HG02852 (cell line): ENCODE results near the gene GNAQ.

Experiments
- ATAC-seq: cut with Tn5 transposase; IDR thresholded peaks from one replicate; pipeline ENCODE4 v1.9.1; 2021; ENCODE audit warnings: mild to moderate bottlenecking, moderate library complexity; ENCODE audit not compliant: unreplicated experiment

Gene GNAQ

GRCh38 chr9:78031893-78032729, 500 bp upstream of the GNAQ start:
- no peak for ATAC-seq

GRCh38 chr9:78030553-78031443, 813 bp downstream of the GNAQ start:
- no peak for ATAC-seq

DNA sequence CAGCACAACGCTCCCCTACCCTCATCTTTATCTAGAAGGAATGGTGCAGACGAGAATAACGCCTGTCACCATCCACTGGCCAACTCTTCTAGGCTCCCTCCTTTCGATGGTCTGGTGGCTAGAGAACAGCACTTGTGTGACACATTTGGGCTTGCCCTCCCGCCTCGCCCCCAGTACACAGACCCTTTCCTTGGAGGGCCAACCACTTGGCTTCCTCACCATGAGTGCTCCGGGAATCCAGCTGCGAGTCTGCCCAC, 1.4 kb downstream of the GNAQ start:
- ATAC-seq = no peak

- ATAC-seq = no peak
Observed at GRCh38 chr9:78029551-78030295, 1.9 kb downstream of the GNAQ start.

- ATAC-seq = no peak
Observed at GRCh38 chr9:78028926-78029325, 2.7 kb downstream of the GNAQ start.

DNA sequence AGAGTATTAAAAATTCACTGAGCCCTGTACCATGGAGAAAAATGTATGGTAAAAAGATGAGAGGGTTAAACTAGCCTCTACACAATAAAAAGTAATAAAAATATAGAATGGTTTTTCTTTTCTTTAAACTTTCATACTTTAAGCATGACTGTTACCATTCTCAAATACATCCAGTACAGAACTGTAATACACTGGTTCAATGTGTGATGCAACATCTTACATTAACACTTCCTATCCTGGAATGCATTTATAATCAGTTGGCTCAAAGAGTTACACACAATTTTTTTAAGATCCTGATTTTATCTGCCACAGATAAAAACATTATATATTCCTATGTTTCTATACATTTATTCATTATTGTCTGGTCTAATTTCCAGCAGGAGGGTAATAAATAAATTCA, 4.7 kb downstream of the GNAQ start:
- no peak for ATAC-seq

DNA sequence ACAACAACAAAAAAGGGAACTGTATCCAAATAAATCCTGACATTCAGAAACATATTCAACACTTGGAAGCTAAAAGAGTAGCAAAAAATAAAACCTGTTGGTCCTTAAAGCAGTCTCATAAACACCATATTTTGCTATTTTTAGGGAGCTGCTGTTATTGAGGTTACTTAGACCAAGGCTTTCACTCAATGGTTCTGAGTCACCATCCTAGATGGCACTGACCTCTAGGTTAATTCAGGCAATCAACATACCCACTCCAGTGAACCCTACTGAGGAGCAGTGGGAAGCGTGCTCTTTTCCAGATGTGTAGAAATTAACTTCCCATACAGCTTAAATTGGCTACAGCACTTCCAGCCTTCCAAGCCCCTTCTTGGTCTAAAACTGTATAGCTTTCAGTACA, 5.2 kb downstream of the GNAQ start:
- ATAC-seq = no peak

GRCh38 chr9:78025186-78025585, 6.4 kb downstream of the GNAQ start:
- ATAC-seq = no peak

DNA sequence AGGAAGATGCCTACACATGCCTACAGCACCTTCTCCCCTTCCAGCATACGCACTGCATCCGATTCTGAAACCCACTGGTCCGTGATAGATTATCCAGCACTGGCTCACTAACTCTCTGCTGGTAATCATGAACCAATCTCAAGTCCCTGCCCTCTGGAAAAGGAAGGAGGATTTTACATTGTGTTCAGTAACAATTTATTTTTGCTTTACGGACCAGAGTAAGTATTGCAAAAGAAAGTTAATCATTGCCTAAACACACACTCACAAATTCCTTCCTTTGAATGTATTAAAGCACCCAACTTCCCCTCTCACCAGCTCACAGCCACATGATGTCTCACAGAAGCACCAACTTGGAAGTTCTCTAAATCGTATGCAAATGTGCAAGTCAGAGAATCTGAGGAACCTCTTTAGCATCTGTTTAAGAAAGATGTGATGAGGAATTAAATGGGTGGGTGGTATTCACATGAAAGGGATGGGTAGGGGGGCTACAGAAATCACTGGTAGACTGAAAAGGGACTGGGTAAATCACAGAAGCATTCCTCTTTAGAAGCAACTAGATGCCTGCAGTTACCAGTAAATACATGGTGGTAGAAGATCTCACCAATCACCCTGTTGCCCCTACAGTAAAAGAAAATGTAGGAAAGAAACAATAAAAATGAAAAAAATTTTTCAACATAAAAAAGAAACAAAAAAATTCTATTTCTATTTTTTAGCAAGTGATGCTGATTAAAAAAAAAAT, 8.4 kb downstream of the GNAQ start:
- no peak for ATAC-seq

DNA sequence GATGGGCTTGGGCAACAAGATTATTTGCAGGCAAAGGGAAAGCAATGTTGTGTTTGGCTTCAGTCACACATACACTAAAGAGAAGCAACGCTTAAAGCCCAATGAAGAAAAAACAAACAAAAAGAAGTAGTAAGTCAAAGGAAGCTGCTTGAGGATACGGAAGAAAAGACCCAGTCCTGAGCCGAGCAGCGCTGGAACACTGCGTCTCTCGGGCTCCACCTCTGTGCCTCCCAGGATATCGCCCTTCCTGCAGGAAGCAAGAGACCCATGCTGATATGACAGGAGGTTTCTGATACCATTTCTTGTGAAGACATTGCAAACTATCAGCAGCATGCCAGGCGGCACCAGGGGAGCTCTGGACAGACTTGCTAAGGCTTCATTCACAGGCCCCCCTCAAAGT, 9.9 kb downstream of the GNAQ start:
- ATAC-seq = no peak

- ATAC-seq = no peak
Observed at GRCh38 chr9:78017190-78017693, 14.4 kb downstream of the GNAQ start.

DNA sequence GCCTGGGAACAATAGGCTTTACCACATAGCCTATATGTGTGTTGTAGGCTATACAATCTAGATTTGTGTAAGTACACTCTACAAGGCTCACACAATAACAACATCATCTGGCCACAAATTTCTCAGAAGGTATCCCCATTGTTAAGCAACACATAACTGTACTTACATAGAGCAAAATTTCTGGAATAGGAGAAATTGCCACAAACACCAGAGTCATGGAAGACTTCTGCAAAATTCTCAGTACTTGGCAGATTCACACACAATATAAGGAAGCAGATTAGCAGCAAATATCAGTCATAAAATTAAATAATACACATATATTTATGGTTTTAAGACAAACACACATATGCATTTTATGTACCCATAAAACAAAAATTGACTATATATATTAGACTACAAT, 16.4 kb downstream of the GNAQ start:
- ATAC-seq = no peak

DNA sequence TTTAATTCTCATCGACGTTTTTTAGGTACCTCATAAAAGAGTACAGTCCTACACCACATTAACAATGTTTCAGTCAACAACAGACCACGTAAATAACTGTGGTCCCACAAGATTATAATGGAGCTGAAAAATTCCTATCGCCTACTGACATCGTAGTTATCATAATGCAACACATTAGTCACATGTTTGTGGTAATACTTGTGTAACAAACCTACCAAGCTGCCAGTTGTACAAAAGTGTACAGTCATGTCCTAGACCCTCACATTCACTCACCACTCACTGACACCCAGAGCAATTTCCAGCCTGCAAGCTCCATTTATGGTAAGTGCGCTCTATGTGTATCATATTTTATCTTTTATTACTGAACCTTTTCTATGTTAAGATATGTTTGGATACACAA, 16.8 kb downstream of the GNAQ start:
- no peak for ATAC-seq

DNA sequence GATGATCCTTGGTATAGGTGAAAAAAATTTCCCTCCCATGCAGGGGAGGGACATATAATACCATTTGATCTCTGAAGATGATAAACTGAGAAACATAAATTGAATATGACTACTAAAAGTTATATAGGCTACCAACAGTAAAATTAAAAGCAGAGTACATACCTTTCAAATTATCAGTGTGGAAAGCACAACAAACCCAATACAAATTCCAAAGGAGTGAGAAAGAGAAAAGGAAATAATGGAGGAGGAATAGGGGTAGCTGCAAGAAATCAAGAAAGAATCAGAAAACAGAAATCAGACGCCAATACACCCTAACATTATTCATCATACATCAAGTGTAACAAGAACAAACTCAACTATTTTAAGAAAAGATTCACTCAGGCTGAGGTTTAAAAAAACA, 17.7 kb downstream of the GNAQ start:
- ATAC-seq = no peak

- ATAC-seq = no peak
Observed at GRCh38 chr9:78011049-78011448, 20.6 kb downstream of the GNAQ start.

- no peak for ATAC-seq
Observed at GRCh38 chr9:78010445-78010844, 21.2 kb downstream of the GNAQ start.

DNA sequence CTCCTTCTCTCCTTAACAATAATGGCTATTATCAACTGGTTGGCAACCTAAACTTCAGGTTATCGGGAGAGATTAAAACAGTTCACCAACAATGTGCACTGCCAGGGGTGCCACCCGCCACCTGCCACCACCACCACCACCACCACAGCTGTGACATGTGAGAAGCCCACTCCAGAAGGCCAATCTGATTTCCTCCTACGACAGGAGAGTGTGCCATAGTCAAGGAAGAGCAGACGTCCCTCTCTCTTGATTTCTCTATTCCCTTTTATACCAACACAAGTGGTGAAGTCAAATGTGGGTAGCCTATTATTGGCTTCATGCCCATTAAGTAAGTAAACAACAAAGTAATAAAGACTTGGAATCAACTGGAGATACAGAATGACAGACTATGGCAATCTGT, 22.4 kb downstream of the GNAQ start:
- ATAC-seq = no peak

- ATAC-seq = no peak
Observed at GRCh38 chr9:78006734-78007133, 24.9 kb downstream of the GNAQ start.

- ATAC-seq = no peak
Observed at GRCh38 chr9:78005231-78006002, 26.2 kb downstream of the GNAQ start.
